OCI-LY1 (cell line): ENCODE data around the gene GMEB1.

Experiments
- EZH2 ChIP-seq: fragments of 200-600 bp; sonication (generic), shearing (Covaris generic); IDR thresholded peaks from 2 replicates; pipeline ENCODE4 v1.8.0; 2017; ENCODE audit warnings: borderline replicate concordance, mixed run types, mild to moderate bottlenecking, antibody characterized with exemption, low read length, moderate library complexity, mixed read lengths
- TF ChIP-seq, protein P1 (sequence below): fragments of 200-600 bp; sonication (generic), shearing (Covaris generic); IDR thresholded peaks from 2 replicates; pipeline ENCODE4 v1.5.1; 2017; ENCODE audit warnings: mild to moderate bottlenecking, antibody characterized with exemption, low read length, moderate library complexity, mixed read lengths

DNA sequence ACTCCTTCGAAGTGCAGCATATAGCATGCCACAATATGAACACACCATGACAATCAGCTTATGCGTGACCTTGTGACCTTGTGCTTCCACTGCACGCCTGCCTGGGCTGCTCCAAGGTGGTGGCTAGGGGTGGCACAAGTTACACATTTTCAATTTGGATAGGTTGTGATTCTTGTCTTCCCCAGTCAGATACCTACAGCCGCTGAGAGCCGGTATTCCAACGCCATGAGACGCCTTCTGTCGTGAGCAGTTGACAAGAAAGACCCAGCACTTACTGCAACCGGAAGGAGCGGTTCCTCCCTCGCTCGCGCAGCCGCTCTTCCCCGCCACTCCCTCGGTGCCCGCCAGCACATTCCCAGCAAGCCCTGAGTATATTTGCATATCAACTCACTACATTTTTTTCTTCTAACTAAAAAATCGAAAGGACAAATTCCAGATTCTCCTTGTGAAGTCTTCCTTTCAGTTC is 20.5 kb upstream of the GMEB1 start:
- TF ChIP-seq, protein P1, sequence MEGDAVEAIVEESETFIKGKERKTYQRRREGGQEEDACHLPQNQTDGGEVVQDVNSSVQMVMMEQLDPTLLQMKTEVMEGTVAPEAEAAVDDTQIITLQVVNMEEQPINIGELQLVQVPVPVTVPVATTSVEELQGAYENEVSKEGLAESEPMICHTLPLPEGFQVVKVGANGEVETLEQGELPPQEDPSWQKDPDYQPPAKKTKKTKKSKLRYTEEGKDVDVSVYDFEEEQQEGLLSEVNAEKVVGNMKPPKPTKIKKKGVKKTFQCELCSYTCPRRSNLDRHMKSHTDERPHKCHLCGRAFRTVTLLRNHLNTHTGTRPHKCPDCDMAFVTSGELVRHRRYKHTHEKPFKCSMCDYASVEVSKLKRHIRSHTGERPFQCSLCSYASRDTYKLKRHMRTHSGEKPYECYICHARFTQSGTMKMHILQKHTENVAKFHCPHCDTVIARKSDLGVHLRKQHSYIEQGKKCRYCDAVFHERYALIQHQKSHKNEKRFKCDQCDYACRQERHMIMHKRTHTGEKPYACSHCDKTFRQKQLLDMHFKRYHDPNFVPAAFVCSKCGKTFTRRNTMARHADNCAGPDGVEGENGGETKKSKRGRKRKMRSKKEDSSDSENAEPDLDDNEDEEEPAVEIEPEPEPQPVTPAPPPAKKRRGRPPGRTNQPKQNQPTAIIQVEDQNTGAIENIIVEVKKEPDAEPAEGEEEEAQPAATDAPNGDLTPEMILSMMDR: no peak
- TF ChIP-seq EZH2: no peak
